ENCODE data around the gene CNIH2.

The CNIH2 gene

DNA sequence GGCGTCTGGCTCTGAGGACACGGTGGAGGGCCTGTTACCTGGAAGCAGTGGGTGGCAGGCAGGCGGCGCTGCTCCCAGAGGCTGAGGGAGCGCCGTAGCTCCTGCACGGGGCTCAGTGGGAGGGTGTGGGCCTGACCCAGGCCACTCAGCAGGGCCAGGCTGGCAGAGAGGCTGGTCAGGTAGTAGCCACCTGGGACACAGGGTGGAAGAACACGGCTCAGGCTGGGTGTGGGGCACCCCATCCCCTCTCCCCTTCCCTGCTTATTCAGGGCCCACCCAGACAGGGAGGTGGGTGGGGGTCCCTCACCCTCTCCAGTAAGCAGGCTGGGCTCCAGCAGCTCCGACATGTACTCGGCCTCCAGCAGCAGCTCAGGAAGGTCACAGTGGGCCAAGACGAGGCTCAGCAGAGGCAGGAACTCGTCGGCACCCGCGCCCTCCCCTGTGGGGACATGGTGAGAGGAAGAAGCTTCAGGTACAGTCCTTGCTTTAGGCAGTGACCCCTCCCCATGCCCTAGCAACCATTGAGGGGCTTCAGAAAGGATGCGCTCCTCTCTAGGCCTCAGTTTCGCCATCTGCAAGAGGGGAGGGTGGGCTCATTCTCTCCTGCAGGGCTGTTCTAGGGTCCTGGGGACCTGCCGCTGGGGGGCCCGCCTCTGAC is 55.4 kb downstream of the CNIH2 start:
- no peak for DNase-seq
